GM19239 (cell line): Measurements from ENCODE around the gene HIVEP3.

ENCODE experiments used
- DNase-seq: peaks from one replicate; pipeline ENCODE4 v3.0.0; 2011; ENCODE audit warnings: low spot score; ENCODE audit not compliant: insufficient read length
- FAIRE-seq: peaks from 2 replicates; lab custom pipeline; 2011; peaks lifted over from hg19 to GRCh38; lab: Jason Lieb, UNC

Gene HIVEP3

GRCh38 chr1:41535716-41536115 is 383.0 kb downstream of the HIVEP3 start:
- DNase-seq, result no peak
- peak; percentile 8 for FAIRE-seq

DNA sequence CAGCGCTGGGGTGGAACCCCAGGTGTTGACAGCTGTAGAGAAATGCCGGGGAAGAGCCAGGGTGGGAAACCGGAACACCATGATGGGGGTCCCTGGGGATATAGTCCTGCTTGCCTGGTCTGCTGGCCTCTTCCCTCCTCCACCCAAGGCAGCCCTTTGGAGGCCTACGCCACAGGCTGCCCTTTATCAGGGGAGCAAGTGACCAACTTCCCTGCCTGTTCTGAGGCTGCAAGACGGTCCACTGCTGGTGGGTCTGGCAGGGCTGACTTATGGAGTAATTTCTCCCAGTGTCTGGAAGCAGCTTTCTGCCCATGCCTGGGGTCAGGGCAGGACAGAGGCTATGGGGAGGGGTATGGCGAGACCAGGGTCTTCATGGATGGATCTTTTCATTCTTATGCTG is 383.4 kb downstream of the HIVEP3 start:
- FAIRE-seq, result no peak
- no peak for DNase-seq

- no peak for FAIRE-seq
- no peak for DNase-seq
Observed at GRCh38 chr1:41534181-41535076, 384.3 kb downstream of the HIVEP3 start.

DNA sequence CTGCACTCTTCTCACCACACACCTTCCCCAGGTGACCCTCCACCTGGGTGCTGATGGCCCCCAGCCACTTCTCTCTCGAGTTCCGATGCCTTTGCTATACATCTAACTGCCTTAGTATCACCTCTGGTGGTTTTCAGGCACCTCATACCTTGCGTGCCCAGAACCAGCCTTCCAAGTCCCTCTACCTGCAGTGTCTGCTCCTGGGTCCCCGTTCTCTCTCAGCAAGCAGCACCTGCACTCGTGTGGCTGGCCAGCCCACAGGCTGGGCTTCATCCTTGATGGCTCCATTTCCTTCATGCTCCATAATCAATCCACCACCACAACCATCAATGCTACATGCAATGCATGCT is 385.0 kb downstream of the HIVEP3 start:
- FAIRE-seq, result no peak
- no peak for DNase-seq

- FAIRE-seq (no peak), DNase-seq (no peak)
Observed at GRCh38 chr1:41533016-41533730, 385.5 kb downstream of the HIVEP3 start.

DNA sequence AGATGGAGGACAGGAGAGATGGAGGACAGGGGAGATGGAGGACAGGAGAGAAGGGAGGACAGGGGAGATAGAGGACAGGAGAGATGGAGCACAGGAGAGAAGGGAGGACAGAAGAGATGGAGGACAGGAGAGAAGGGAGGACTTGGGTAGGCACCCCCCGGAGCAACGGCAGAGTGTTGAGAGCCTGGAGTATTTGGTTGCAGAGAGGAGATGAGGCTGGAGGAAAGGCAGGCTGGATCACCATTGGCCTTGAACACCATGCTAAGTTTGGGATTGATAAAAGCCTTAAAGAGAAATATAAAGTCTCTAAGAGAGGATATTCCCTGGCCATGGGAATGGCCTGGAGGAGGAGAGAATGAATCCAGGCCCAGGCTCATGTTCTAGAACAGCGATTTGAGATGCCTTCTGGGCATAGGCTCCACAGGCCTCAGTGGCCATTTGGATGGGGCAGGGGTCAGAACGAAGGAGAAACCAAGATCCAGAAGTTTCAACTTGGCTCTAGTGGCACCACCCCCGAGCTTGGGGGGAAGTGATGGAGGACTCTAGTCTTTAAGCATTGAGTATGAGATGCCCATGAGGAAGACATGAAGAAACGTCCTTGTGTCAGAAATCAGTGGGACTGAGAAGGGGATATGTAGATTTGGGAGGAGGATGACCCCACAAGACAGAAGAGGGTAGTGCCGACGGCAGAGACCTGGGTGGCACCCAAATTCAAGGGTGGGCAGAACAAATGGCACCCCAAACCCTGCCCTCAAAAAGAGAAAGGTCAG is 386.3 kb downstream of the HIVEP3 start:
- FAIRE-seq, result no peak
- no peak for DNase-seq

DNA sequence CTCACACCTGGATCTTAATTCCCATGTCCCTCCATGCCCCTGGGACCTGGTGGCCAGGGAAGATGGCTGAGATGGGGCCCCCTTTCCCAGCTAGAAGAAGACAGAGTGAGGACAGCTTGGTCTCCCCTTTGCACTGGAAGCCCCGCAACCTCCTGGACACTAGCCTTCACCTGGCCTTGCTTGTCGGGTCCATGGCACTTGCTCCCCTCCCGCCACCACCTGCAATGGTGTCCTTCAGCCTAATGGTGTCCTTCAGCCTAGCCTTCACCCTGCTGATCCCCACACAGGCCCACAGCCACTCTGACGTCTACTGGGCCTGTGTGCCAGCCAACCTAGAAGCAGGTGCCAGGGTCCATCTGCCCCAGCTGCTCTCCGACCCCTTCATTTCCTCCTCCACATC is 388.3 kb downstream of the HIVEP3 start:
- no peak for FAIRE-seq
- DNase-seq, result no peak

GRCh38 chr1:41529621-41530395 is 388.9 kb downstream of the HIVEP3 start:
- no peak for FAIRE-seq
- no peak for DNase-seq

GRCh38 chr1:41528726-41529605 is 389.8 kb downstream of the HIVEP3 start:
- FAIRE-seq, result no peak
- DNase-seq, result no peak

GRCh38 chr1:41528106-41528505 is 390.6 kb downstream of the HIVEP3 start:
- DNase-seq (no peak), FAIRE-seq (no peak)

- FAIRE-seq (no peak), DNase-seq (no peak)
Observed at GRCh38 chr1:41526956-41527561, 391.7 kb downstream of the HIVEP3 start.

GRCh38 chr1:41525891-41526587 is 392.7 kb downstream of the HIVEP3 start:
- DNase-seq, result no peak
- no peak for FAIRE-seq

GRCh38 chr1:41524676-41525675 is 393.7 kb downstream of the HIVEP3 start:
- FAIRE-seq (no peak), DNase-seq (no peak)

GRCh38 chr1:41523949-41524675 is 394.6 kb downstream of the HIVEP3 start:
- FAIRE-seq, result no peak

GRCh38 chr1:41523071-41523470 is 395.7 kb downstream of the HIVEP3 start:
- DNase-seq (no peak), FAIRE-seq (no peak)

More at GRCh38 chr1:41523949-41524675, 394.6 kb downstream of the HIVEP3 start:
- no peak for DNase-seq

DNA sequence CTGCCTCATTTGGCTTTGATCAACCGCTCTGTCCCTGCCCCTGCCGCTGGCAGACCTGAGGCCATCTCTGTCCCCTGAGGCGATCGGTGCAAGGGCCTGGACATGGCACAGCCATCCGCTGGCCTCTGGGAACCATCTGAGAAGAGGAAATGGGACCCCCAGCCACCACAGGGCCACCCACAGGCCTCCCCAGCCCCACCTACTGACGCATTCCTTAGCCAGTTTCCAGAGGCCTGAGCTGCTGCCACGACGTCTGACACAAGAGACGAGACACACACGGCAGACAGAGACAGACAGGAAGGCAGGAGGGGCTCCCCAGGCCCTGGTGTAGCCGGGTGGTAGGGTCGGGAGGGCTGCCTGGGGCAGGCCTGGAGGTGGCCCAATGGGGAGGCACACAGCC is 397.0 kb downstream of the HIVEP3 start:
- DNase-seq (no peak), FAIRE-seq (no peak)
